ENCODE results near the gene ALDH5A1. TPM values are rescaled to one million over a fixed set of nuclear protein-coding genes. Genes with fewer than 3 reads are reported as not detected.

ALDH5A1 gene
- total and polyA plus RNA-seq, 10 of the 15 experiments (the other 5 are each of a cell fraction or from before 2014, with no cell fraction given): 2.6 to 13.8 (median 9.3) TPM

- Histone ChIP-seq H3K27me3 (replicated peaks in 1 of 2; ENCODE audit: control insufficient read depth in 2 of 2, insufficient read depth in 2 of 2, low read length in 1 of 2) (no peaks in the 10 kb centered on the region), H4K20me1 (ENCODE audit: control insufficient read depth, insufficient read depth) (no peaks in the 10 kb centered on the region), H3K27ac (ENCODE audit: control insufficient read depth, insufficient read depth) (no peak overlapping the region), H3K36me3 (ENCODE audit: control insufficient read depth in 2 of 2, insufficient read depth in 2 of 2, low read length in 1 of 2) (no peaks in the 10 kb centered on the region), H3K4me3 (no peak overlapping the region), H3K79me2 (ENCODE audit: control insufficient read depth, insufficient read depth, low read length) (no peaks in the 10 kb centered on the region), H2AFZ (ENCODE audit: control insufficient read depth, low read depth, low read length) (no peak overlapping the region), H3K4me2 (ENCODE audit: control insufficient read depth, insufficient read depth) (no peak overlapping the region), H3K9me3 (replicated peaks; ENCODE audit: control insufficient read depth, insufficient read depth, low read length) (no peaks in the 10 kb centered on the region), H3K4me1 (ENCODE audit: control insufficient read depth, insufficient read depth, low read length) (no peaks in the 10 kb centered on the region), H3K9ac (ENCODE audit: control insufficient read depth, insufficient read depth, low read length) (no peak overlapping the region)
- no TSS peak for BruUV-seq (replicated peaks)
- 60% methylated on average over 5 of the region's 5 CpGs for WGBS (ENCODE audit: insufficient coverage, insufficient replicate concordance, low lambda C conversion rate, missing lambda C conversion rate)
- TF ChIP-seq EGR1 (IDR thresholded peaks at IDR 0.05; ENCODE audit: borderline replicate concordance in 1 of 2, low read depth in 2 of 2, low read length in 2 of 2): no peak
- TF ChIP-seq FOS (IDR thresholded peaks at IDR 0.05; ENCODE audit: borderline replicate concordance, extremely low read depth, insufficient read length): no peak
- TF ChIP-seq MXI1 (IDR thresholded peaks at IDR 0.05; ENCODE audit: low read depth, low read length): no peak
- no peak for TF ChIP-seq TCF3 (IDR thresholded peaks at IDR 0.05; ENCODE audit: borderline replicate concordance, insufficient read depth, low read depth, low read length)
- TF ChIP-seq CREB1 (IDR thresholded peaks at IDR 0.05; ENCODE audit: low read depth): no peak
- TF ChIP-seq NFXL1 (IDR thresholded peaks at IDR 0.05; ENCODE audit: borderline replicate concordance): no peak
- no peak for TF ChIP-seq ZSCAN29 (IDR thresholded peaks at IDR 0.05)
- no peak for TF ChIP-seq CREM (IDR thresholded peaks at IDR 0.05; ENCODE audit: low read depth)
- no peak for TF ChIP-seq YY1 (IDR thresholded peaks at IDR 0.05; ENCODE audit: low read depth, low read length)
- no peak for TF ChIP-seq SMAD5 (IDR thresholded peaks at IDR 0.05; ENCODE audit: low read depth)
- TF ChIP-seq ZNF384 (IDR thresholded peaks at IDR 0.05; ENCODE audit: borderline replicate concordance, low read depth, low read length): no peak
- no peak for TF ChIP-seq IRF3 (IDR thresholded peaks at IDR 0.05)
- TF ChIP-seq MLLT1 (IDR thresholded peaks at IDR 0.05): no peak
- TF ChIP-seq MEF2B (IDR thresholded peaks at IDR 0.05; ENCODE audit: partially characterized antibody, poor library complexity, severe bottlenecking): no peak
- no peak for TF ChIP-seq GATAD2B (conservative IDR thresholded peaks at IDR 0.05; ENCODE audit: low read depth)
- no peak for TF ChIP-seq SKIL (IDR thresholded peaks at IDR 0.05; ENCODE audit: low read depth, poor library complexity, severe bottlenecking)
- TF ChIP-seq ZNF207 (IDR thresholded peaks at IDR 0.05; ENCODE audit: borderline replicate concordance): no peak
- intact Hi-C loops (cut with micrococcal nuclease; ENCODE audit: unreplicated experiment) (no loop called here), in situ Hi-C loops (cut with MboI) (no loop called here)
- ATAC-seq: no peak
- DNase-seq (ENCODE audit: low read depth, low spot score): no peak
- ChIA-PET CTCF (interaction anchor here (1.5 to 1.8 kb wide), 2 partner anchors 15 to 19 kb away, joined by 6 read pairs; no protein-coding TSS in a partner anchor), SMC1A (ENCODE audit: uncharacterized antibody, unreplicated experiment) (interaction anchor here (1.3 kb wide), 1 partner anchor 18 kb away, joined by 5 read pairs; no protein-coding TSS in a partner anchor), RAD21 (ENCODE audit: unreplicated experiment) (interaction anchor here (1.3 to 2.1 kb wide), 2 partner anchors 15 to 71 kb away, joined by 3 to 7 read pairs; partner anchors contain the start of gene ALDH5A1), POLR2A (no interaction called here)
- FAIRE-seq: no peak
These were observed 71.4 kb downstream of the ALDH5A1 start for GRCh38 chr6:24566020-24566767.
